H1 (cell line): ENCODE results near the gene CRISPLD2. TPM values are rescaled to one million over a fixed set of nuclear protein-coding genes. Genes with fewer than 3 reads are reported as not detected.

Source experiments
- CTCF ChIA-PET: fragments of 300-600 bp; sonication (Branson Sonifier 250); formaldehyde crosslinking; loops from one replicate; lab custom pipeline; 2021; ENCODE audit not compliant: partially characterized antibody; lab: Charles Lee
- POLR2A ChIA-PET: fragments of 300-600 bp; sonication (Branson Sonifier 250); formaldehyde crosslinking; loops from one replicate; lab custom pipeline; 2021; ENCODE audit warnings: inconsistent platforms; ENCODE audit not compliant: partially characterized antibody; lab: Charles Lee
- DNase-seq, 2 experiments: peaks; one replicate each; pipeline versions ENCODE4 v3.0.0 to v3.0.0-alpha.2; 2010 to 2022; ENCODE audit warnings: low spot score in 2 of 2, low read depth in 1 of 2, mixed read lengths in 1 of 2
- FAIRE-seq: peaks from 2 replicates; lab custom pipeline; 2011; peaks lifted over from hg19 to GRCh38; lab: Jason Lieb, UNC
- H2AFZ ChIP-seq: 2 replicates; pipeline ENCODE4 v1.8.1; 2012; ENCODE audit warnings: low read length, inconsistent platforms
- H2AK5ac ChIP-seq: 2 replicates; pipeline ENCODE4 v1.6.1; 2013; ENCODE audit warnings: low read depth, low read length
- H2BK120ac ChIP-seq: replicated peaks from 2 replicates; pipeline ENCODE3; 2013; ENCODE audit warnings: low read depth, low read length, inconsistent platforms
- H2BK12ac ChIP-seq: 2 replicates; pipeline ENCODE4 v1.6.1; 2013; ENCODE audit warnings: low read depth, low read length
- H2BK15ac ChIP-seq: 2 replicates; pipeline ENCODE4 v1.6.1; 2013; ENCODE audit warnings: low read length
- H2BK20ac ChIP-seq: 2 replicates; pipeline ENCODE4 v1.6.1; 2013; ENCODE audit warnings: low read length
- H2BK5ac ChIP-seq: 2 replicates; pipeline ENCODE4 v1.6.1; 2013; ENCODE audit warnings: low read depth, low read length
- H3K14ac ChIP-seq: 2 replicates; pipeline ENCODE4 v1.6.1; 2013; ENCODE audit warnings: inconsistent platforms; ENCODE audit not compliant: insufficient read length
- H3K18ac ChIP-seq: 2 replicates; pipeline ENCODE4 v1.6.1; 2013; ENCODE audit warnings: low read length; ENCODE audit errors: extremely low read depth
- H3K23ac ChIP-seq: 2 replicates; pipeline ENCODE4 v1.6.1; 2013; ENCODE audit warnings: inconsistent platforms; ENCODE audit not compliant: insufficient read length
- H3K23me2 ChIP-seq: 2 replicates; pipeline ENCODE4 v1.6.1; 2013; ENCODE audit warnings: low read depth, low read length
- H3K27ac ChIP-seq: 2 replicates; pipeline ENCODE4 v1.6.1; 2011; ENCODE audit warnings: low read depth, low read length, inconsistent platforms
- H3K27me3 ChIP-seq, 4 experiments: replicated peaks in 1 of 4; 1 replicate in 1 of 4; 2 replicates in 3 of 4; pipeline versions ENCODE4 v1.6.1 to v1.8.1; 2011 to 2013; ENCODE audit warnings: low read length in 3 of 4, mild to moderate bottlenecking in 3 of 4, inconsistent platforms in 2 of 4, mixed read lengths in 2 of 4, moderate library complexity in 1 of 4; ENCODE audit not compliant: control insufficient read depth in 3 of 4, insufficient read depth in 3 of 4; ENCODE audit errors: extremely low read depth in 1 of 4
- H3K36me3 ChIP-seq, 4 experiments: 2 replicates each; pipeline versions ENCODE4 v1.6.1 to v1.8.1; 2011 to 2013; ENCODE audit warnings: mild to moderate bottlenecking in 4 of 4, low read length in 3 of 4, moderate library complexity in 2 of 4, control low read depth in 1 of 4, inconsistent platforms in 1 of 4; ENCODE audit not compliant: insufficient read depth in 4 of 4, control insufficient read depth in 2 of 4
- H3K4ac ChIP-seq: replicated peaks from 2 replicates; pipeline ENCODE3; 2013; ENCODE audit warnings: low read length, low read depth, mixed read lengths, inconsistent platforms; ENCODE audit not compliant: insufficient read length
- H3K4me1 ChIP-seq, 4 experiments: replicated peaks in 1 of 4; 1 replicate in 1 of 4; 2 replicates in 3 of 4; pipeline versions ENCODE4 v1.6.1 to v1.8.1; 2011 to 2013; ENCODE audit warnings: low read length in 3 of 4, inconsistent platforms in 2 of 4, mixed read lengths in 1 of 4; ENCODE audit not compliant: insufficient read depth in 4 of 4, control insufficient read depth in 3 of 4
- H3K4me2 ChIP-seq, 2 experiments: 2 replicates each; pipeline versions ENCODE4 v1.6.1 to v1.8.1; 2011 to 2013; ENCODE audit warnings: low read depth in 2 of 2, low read length in 2 of 2, control low read depth in 1 of 2, inconsistent platforms in 1 of 2, mild to moderate bottlenecking in 1 of 2; ENCODE audit not compliant: insufficient read depth in 1 of 2
- H3K4me3 ChIP-seq, 4 experiments: fragments of 200-600, 300-600 bp in 1 of 4; sonication (generic), shearing (Covaris generic), sonication (Bioruptor Twin) in 1 of 4; 2 replicates each; pipeline versions ENCODE4 v1.5.1 to v1.8.1; 2011 to 2016; ENCODE audit warnings: low read length in 4 of 4, low read depth in 3 of 4, control low read depth in 2 of 4, inconsistent platforms in 2 of 4, mild to moderate bottlenecking in 2 of 4, mixed read lengths in 1 of 4, moderate library complexity in 1 of 4; ENCODE audit not compliant: insufficient read depth in 2 of 4; ENCODE audit errors: extremely low read depth in 1 of 4
- H3K56ac ChIP-seq: replicated peaks from 2 replicates; pipeline ENCODE3; 2013; ENCODE audit warnings: low read depth, mild to moderate bottlenecking, mixed read lengths, low read length, inconsistent platforms; ENCODE audit not compliant: insufficient read length
- H3K79me1 ChIP-seq: 2 replicates; pipeline ENCODE4 v1.6.1; 2013; ENCODE audit warnings: low read depth, low read length, control low read depth
- H3K79me2 ChIP-seq, 2 experiments: 2 replicates each; pipeline versions ENCODE4 v1.6.1 to v1.8.1; 2012 to 2013; ENCODE audit warnings: low read length in 2 of 2, mild to moderate bottlenecking in 2 of 2, inconsistent platforms in 1 of 2; ENCODE audit not compliant: insufficient read depth in 2 of 2, control insufficient read depth in 1 of 2
- H3K9ac ChIP-seq, 4 experiments: replicated peaks in 1 of 4; 1 replicate in 1 of 4; 2 replicates in 3 of 4; pipeline versions ENCODE4 v1.6.1 to v1.8.1; 2011 to 2013; ENCODE audit warnings: low read depth in 3 of 4, low read length in 3 of 4, control low read depth in 2 of 4, mild to moderate bottlenecking in 2 of 4, moderate library complexity in 2 of 4, inconsistent platforms in 1 of 4; ENCODE audit errors: extremely low read depth in 1 of 4
- H3K9me3 ChIP-seq, 2 experiments: 2 replicates each; pipeline versions ENCODE4 v1.6.1 to v1.8.1; 2012 to 2013; ENCODE audit warnings: mild to moderate bottlenecking in 2 of 2, moderate library complexity in 2 of 2, control low read depth in 1 of 2, inconsistent platforms in 1 of 2, low read depth in 1 of 2, low read length in 1 of 2, mixed read lengths in 1 of 2; ENCODE audit not compliant: insufficient read depth in 2 of 2
- H4K20me1 ChIP-seq, 2 experiments: replicated peaks in 1 of 2; 2 replicates each; pipeline versions ENCODE3 to v1.8.1; 2011 to 2013; ENCODE audit warnings: inconsistent platforms in 2 of 2, low read length in 2 of 2, mild to moderate bottlenecking in 1 of 2; ENCODE audit not compliant: insufficient read depth in 2 of 2, control insufficient read depth in 1 of 2
- H4K5ac ChIP-seq: 2 replicates; pipeline ENCODE4 v1.6.1; 2013; ENCODE audit warnings: low read length, low read depth, mixed read lengths, inconsistent platforms; ENCODE audit not compliant: insufficient read length
- H4K8ac ChIP-seq: 2 replicates; pipeline ENCODE4 v1.8.0; 2013; ENCODE audit warnings: mild to moderate bottlenecking, moderate library complexity, low read length, inconsistent platforms; ENCODE audit not compliant: insufficient read depth; ENCODE audit errors: extremely low read depth
- H4K91ac ChIP-seq: replicated peaks from 2 replicates; pipeline ENCODE3; 2013; ENCODE audit warnings: low read length, mixed read lengths, inconsistent platforms; ENCODE audit not compliant: insufficient read length
- CTCF ChIP-seq, 3 experiments: IDR thresholded peaks; 1 replicate in 2 of 3; 2 replicates in 1 of 3; pipeline versions ENCODE4 v1.5.1 to v1.6.1; 2011; ENCODE audit warnings: low read length in 3 of 3, mild to moderate bottlenecking in 3 of 3, inconsistent platforms in 2 of 3, low read depth in 1 of 3, moderate library complexity in 1 of 3; ENCODE audit not compliant: insufficient read depth in 1 of 3; ENCODE audit errors: control extremely low read depth in 1 of 3
- GTF2F1 ChIP-seq: IDR thresholded peaks from 2 replicates; pipeline ENCODE4 v1.6.1; 2012; ENCODE audit warnings: low read depth, low read length, improper control_type of control experiment, borderline replicate concordance
- SRF ChIP-seq: IDR thresholded peaks from 2 replicates; pipeline ENCODE4 v1.6.1; 2011; ENCODE audit warnings: mild to moderate bottlenecking, low read depth, low read length, moderate library complexity
- WGBS, 2 experiments: shearing (Covaris generic) in 1 of 2; methylation state at CpG; one replicate each; pipeline versions ENCODE4 v1.1.6 to v1.1.7; 2013 to 2015; ENCODE audit warnings: low lambda C conversion rate in 2 of 2, mixed read lengths in 2 of 2, inconsistent platforms in 1 of 2, low coverage in 1 of 2, missing lambda C conversion rate in 1 of 2; ENCODE audit not compliant: insufficient replicate concordance in 2 of 2, insufficient coverage in 1 of 2, insufficient read length in 1 of 2; ENCODE audit errors: extremely low coverage in 1 of 2, missing lambda C conversion rate in 1 of 2; 5-methylcytosine and 5-hydroxymethylcytosine counted together
- polyA plus RNA-seq, 7 experiments: library from polyadenylated mRNA; depleted of rRNA in 3 of 7; stranded (reverse) in 5 of 7; unstranded in 2 of 7; fragments of >200 nt in 5 of 7; fragments of 200-250 nt in 2 of 7; gene quantifications; 1 replicate in 5 of 7; 2 replicates in 1 of 7; 4 replicates in 1 of 7; pipeline versions ENCODE4 v1.2.1 to v1.2.3, GENCODE V29; 2011 to 2013; ENCODE audit warnings: missing spikeins in 2 of 7, mixed read lengths in 2 of 7
- total RNA-seq: library from RNA; stranded (reverse); fragmentation: NEBNext Ultra II Directional; extraction: Animal tissue kit (Norgen Biotek cat#: 25700); gene quantifications from 2 replicates; pipeline ENCODE4 v1.2.1, GENCODE V29; 2021

CRISPLD2 gene
- total and polyA plus RNA-seq, 2 of the 8 experiments (the other 6 are each of a cell fraction or from before 2014, with no cell fraction given): 2.7 to 5.1 TPM

GRCh38 chr16:84927621-84928591 lies 108.1 kb downstream of the CRISPLD2 start:
- H2AK5ac ChIP-seq: no peak overlapping the region
- peaks cover 7% of the 10 kb centered on the region; the same call in 1 of the 2 replicates for H3K23me2 ChIP-seq
- no peak for TF ChIP-seq SRF
- TF ChIP-seq GTF2F1: no peak
- TF ChIP-seq CTCF (IDR thresholded peaks at IDR 0.05; ENCODE audit: control extremely low read depth in 1 of 3, insufficient read depth in 1 of 3, low read depth in 1 of 3, low read length in 3 of 3): no peak
- H3K4me3 ChIP-seq: no peak overlapping the region
- FAIRE-seq (no peak), DNase-seq (no peak)
- no peak overlapping the region for H4K5ac ChIP-seq
- H2AFZ ChIP-seq: no peak overlapping the region
- H3K56ac ChIP-seq: no peak overlapping the region
- no peak overlapping the region for H2BK20ac ChIP-seq
- H3K4ac ChIP-seq: no peak overlapping the region
- ChIA-PET POLR2A (interaction anchor here (0.5 to 1.0 kb wide), 2 partner anchors 12 to 48 kb away, joined by 3 read pairs; no protein-coding TSS in a partner anchor), CTCF (interaction anchor here (0.9 to 6.3 kb wide), 7 partner anchors 26 to 1589 kb away, joined by 3 to 170 read pairs (median 3); no protein-coding TSS in a partner anchor)
- 0 out of 4 replicates have a peak, but pooled peaks cover 0 to 3% of the 10 kb centered on the region in 2 experiments for H3K9me3 ChIP-seq
- H3K79me2 ChIP-seq: no peaks in the 10 kb centered on the region
- H3K18ac ChIP-seq: no peak overlapping the region
- no peak overlapping the region for H2BK12ac ChIP-seq
- H3K79me1 ChIP-seq: no peaks in the 10 kb centered on the region
- H4K20me1 ChIP-seq: peaks cover 0 to 2% of the 10 kb centered on the region in 2 experiments
- H3K4me1 ChIP-seq: peaks cover 0 to 2% (median 0%) of the 10 kb centered on the region in 4 experiments; a peak in 1 of 7 replicates
- H4K8ac ChIP-seq: peak overlapping the region; percentile 53
- no peak overlapping the region for H4K91ac ChIP-seq
- H3K4me2 ChIP-seq: no peak overlapping the region
- H3K23ac ChIP-seq: no peak overlapping the region
- no peak overlapping the region for H3K9ac ChIP-seq
- 82% methylated on average over 34 of the region's 34 CpGs; no CpG with 5 or more reads in 1 of the 2 experiments for WGBS, 2 experiments
- no peaks in the 10 kb centered on the region for H3K36me3 ChIP-seq
- H2BK15ac ChIP-seq: no peak overlapping the region
- H3K14ac ChIP-seq: no peak overlapping the region
- H2BK120ac ChIP-seq: no peak overlapping the region
- no peak overlapping the region for H3K27ac ChIP-seq
- H2BK5ac ChIP-seq: no peak overlapping the region
- H3K27me3 ChIP-seq: no peaks in the 10 kb centered on the region
